GM18499 (cell line): ENCODE data around the gene GJB3.
"Not testable (repeated sequence)": the region's sequence is repeated elsewhere in the genome, so short reads cannot be mapped to it uniquely, and the experiment has no call there.

Experiments used
- ATAC-seq: cut with Tn5 transposase; IDR thresholded peaks from one replicate; pipeline ENCODE4 v1.9.1; 2021; ENCODE audit warnings: moderate number of reproducible peaks; ENCODE audit not compliant: insufficient read depth, unreplicated experiment

GJB3 gene

GRCh38 chr1:34759503-34760357 is 21.3 kb upstream of the GJB3 start, which contains the start of gene GJB4:
Gene GJB4 (plus strand): TSS chr1:34759740. CDS start chr1:34761255, 1,515 bp downstream.
- ATAC-seq = no peak

- ATAC-seq = no peak
Measured at GRCh38 chr1:34761176-34761761, 19.7 kb upstream of the GJB3 start.

GRCh38 chr1:34761776-34762307 is 19.2 kb upstream of the GJB3 start:
- no peak for ATAC-seq

GRCh38 chr1:34762474-34763141 is 18.4 kb upstream of the GJB3 start:
- no peak for ATAC-seq

GRCh38 chr1:34763142-34763781 is 17.8 kb upstream of the GJB3 start:
- ATAC-seq = no peak

GRCh38 chr1:34768856-34769255 is 12.2 kb upstream of the GJB3 start:
- ATAC-seq = no peak

- no peak for ATAC-seq
Measured at GRCh38 chr1:34770891-34771504, 10.0 kb upstream of the GJB3 start.

GRCh38 chr1:34771573-34772371 is 9.2 kb upstream of the GJB3 start:
- no peak for ATAC-seq

- ATAC-seq = not testable (repeated sequence)
Measured at GRCh38 chr1:34773114-34773513, 7.9 kb upstream of the GJB3 start.

GRCh38 chr1:34774957-34775356 is 6.1 kb upstream of the GJB3 start:
- no peak for ATAC-seq

GRCh38 chr1:34776911-34777310 is 4.1 kb upstream of the GJB3 start:
- ATAC-seq = no peak

- no peak for ATAC-seq
Measured at GRCh38 chr1:34777519-34778321, 3.3 kb upstream of the GJB3 start.

GRCh38 chr1:34778381-34778780 is 2.6 kb upstream of the GJB3 start:
- no peak for ATAC-seq

GRCh38 chr1:34779005-34779404 is 2.0 kb upstream of the GJB3 start:
- ATAC-seq = no peak

GRCh38 chr1:34779526-34779925 is 1.5 kb upstream of the GJB3 start:
- no peak for ATAC-seq

GRCh38 chr1:34779962-34780361 is 1.1 kb upstream of the GJB3 start:
- no peak for ATAC-seq

- ATAC-seq = no peak
Measured at GRCh38 chr1:34780528-34780927, 486 bp upstream of the GJB3 start.

- no peak for ATAC-seq
Measured at GRCh38 chr1:34781844-34782391, 904 bp downstream of the GJB3 start.
